ENCODE data around the gene C20orf202.

C20orf202 gene

DNA sequence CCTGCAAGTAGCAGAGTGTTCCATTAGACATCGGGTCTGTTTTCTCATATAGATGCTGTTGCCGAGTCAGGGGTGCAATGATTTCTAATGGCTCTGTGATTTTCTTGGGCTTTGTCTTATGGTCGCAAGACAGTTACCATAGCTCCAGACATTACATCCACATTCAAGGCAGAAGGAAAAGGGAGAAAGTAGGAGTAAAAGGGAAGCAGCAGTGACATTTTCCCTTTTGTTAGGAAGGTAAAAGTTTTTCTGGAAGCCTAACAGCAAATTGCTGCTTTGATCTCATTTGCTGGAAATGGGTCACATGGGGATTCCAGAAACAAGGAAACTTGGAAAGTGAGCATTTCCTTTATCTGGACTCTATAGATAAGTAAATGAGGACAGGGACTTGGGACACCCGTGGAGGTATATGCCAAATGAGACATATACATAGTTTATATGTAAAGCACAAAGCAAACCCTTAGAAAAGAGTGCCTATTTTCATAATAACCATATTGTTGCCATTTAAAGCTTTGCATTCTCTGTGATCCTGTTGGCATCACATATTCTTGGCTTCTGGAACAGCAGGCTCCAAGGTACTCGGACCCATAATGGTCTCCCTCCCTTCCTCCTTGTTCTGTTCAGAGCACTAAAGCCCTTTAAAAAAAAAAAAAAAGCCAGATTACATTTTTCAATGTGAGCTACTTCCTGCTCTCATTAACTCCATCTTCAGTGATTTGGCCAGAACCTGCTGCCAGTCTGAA, at the start of gene C20orf202:
Gene C20orf202, plus strand, starts transcription at position 693 of the 743 bp plus-strand sequence. CDS start 132 bp downstream, outside the sequence.
- DNase-seq = no peak

DNA sequence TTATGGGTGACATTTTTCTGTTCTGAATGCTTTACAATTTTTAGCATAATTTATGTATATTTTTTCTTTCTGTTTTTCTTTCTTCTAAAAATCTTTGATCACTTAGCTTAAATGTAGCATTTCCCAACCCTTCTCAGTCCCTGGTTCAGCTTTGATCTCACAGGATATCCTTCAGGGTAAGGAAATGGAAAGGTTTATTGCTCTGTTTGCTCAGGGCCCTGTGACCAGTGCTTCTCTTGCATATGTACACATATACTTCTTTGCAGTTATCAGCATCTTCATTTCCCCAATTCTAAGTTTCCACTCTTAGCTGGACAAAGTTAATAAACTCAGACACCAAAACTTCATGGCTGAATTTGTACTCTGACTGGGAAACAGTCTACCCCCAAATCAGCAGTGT, 49.0 kb upstream of the C20orf202 start:
- no peak for DNase-seq

DNA sequence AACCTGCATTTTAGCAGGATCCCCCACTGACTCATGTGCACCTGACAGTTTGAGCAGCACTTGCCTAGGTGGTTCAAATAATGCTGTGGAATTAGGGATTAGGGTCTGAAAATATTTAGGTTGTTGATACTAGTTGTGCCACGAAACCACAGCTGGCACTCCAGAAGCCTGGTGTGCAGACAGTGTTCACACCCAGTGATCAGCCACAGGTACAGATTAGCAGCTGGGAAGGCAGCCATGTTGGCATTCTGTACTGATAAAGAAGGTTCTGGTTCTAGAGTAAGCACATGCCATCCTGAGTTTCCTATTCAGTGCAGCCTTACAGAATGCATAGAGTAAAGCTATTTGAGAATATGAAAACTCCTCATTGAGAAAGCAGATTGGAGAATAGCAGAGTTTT, 48.6 kb upstream of the C20orf202 start:
- no peak for DNase-seq

DNA sequence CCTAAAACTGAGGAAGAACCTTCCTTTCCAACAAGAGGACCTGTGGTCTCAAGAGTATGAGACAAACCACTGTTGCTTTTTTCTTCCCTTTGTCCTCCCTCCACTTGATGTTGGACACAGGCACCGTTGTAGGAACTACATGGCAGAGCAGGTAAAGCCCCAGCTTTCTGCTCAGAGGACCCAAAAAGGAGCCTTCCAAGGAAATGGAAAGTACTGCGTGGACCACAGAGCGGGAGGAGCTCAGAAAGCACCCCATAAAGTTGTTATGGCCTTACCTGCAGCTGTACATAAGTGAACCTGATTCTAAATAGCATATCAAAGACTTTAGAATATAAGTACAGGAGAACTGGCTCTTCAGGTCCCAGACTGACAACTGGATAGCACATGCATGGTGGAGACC, 47.9 kb upstream of the C20orf202 start:
- DNase-seq = no peak

DNA sequence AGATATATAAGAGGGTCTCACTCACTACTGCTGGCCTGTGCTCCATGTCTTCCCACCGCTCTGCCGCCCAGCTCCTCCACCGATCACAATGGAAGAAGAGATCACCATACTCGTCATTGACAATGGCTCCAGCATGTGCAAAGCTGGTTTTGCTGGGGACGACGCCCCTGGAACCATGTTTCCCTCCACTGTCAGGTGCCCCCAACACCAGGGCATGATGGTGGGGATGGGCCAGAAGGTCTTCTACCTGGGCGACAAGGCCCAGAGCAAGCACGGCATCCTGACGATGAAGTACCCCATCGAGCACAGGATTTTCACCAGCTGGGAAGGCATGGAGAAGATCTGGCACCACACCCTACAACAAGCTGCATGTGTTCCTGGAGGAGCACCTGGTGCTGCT, 42.8 kb upstream of the C20orf202 start:
- DNase-seq = no peak

DNA sequence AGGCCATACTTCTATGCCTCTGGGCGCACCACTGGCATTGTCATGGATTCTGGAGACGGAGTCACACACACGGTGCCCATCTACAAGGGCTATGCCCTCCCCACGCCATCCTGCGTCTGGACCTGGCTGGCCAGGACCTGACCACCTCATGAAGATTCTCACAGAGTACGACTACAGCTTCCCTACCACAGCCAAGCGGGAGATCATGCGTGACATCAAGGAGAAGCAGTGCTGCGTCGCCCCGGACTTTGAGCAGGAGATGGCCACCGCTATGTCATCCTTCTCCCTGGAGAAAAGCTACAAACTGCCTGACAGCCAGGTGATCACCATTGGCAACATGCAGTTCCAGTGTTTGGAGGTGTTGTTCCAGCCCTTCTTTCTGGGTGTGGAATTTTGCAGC, 42.3 kb upstream of the C20orf202 start:
- no peak for DNase-seq

DNA sequence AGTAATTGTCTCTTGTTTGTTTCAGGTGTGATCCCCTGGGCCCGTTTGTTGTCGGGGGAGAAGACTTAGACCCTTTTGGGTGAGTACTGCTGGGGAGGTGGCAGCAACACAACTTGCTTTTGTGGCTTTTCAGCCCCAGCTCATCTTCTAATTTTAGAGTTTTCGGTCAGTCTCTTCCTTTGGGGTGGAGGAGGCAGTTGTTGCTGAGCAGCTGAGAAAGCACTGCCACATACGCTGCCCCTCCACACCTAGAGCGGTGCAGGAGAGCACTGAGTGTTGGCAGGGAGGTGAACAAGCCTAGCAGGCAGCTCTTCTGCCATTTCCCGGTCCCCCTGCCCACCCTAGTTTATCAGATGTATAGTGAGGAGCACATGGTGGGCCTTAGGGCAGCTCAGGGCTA, 40.1 kb upstream of the C20orf202 start:
- no peak for DNase-seq

DNA sequence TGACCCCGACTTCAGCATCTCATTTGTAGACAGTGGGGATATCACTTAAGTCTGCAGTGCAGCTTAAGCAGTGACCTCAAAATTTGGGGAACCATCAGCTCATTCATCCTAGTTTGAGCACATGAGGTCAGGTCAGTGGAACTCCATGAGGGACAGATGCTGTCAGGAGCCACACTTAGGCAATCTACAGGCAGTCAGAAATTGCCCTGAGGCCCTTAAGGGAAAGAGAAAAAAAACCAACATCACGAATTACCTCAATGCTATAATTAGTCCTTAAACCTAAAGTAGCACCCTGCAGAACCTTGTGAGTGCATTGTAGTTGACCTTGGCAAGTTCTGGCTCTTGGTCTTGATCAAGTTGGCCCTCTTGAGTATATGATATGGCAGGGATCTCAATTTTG, 39.6 kb upstream of the C20orf202 start:
- no peak for DNase-seq

DNA sequence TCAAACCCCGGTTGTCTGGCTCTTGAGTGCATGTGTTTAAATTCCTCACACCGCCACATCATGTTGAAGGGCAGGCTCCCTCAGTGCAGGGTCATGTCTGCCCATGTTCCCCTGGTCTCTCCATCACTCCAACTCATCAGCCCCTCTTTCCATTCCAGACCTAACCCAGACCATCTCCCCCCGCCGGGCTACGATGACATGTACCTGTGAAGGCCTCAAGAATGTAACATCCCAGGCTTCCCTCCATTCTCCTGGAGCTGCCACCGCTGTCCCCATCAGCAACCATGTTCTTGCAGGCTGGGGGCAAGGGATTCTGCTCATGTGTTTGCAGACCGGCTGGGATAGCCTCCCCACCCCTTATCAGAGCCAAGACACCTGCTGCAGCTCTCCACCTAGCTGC, 38.4 kb upstream of the C20orf202 start:
- DNase-seq = no peak

DNA sequence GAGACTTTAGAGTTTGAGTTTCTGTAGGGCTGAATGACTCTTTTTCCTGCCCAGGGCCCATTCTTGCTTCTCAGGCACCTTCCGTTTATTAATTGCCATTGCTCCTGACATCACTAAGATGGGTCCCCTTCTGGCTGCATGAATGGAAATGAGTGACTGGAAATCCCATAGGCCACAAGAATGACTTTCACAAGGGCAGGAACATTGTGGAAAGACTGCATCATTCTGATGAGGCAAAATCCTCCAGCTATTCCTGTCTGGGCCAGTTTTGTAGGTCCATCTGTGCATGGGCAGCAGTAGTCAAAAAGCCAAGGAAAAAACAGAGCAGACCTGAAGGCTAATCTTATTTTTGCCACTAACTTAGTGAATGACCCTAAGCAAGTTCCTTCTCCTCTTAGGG, 37.7 kb upstream of the C20orf202 start:
- no peak for DNase-seq

DNA sequence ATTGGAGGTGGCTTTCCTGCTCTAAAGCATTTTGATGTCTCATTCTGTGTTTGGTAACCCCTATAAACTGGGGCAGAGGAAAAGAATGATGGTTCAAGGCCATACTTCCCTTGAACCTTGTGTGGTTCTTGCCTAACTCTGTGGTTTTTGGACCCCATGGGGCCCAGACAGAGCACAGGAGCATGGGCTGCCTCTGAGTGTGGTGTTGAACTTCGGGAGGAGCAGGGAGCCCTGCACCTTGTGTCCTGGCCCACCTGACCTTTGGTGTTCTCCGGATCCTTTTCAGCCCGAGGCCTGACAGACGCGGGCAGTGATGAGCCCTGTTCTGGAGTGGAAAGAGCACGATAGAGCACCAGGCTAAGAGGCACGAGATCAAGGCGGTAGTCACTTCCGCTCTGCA, 37.3 kb upstream of the C20orf202 start:
- DNase-seq = no peak

DNA sequence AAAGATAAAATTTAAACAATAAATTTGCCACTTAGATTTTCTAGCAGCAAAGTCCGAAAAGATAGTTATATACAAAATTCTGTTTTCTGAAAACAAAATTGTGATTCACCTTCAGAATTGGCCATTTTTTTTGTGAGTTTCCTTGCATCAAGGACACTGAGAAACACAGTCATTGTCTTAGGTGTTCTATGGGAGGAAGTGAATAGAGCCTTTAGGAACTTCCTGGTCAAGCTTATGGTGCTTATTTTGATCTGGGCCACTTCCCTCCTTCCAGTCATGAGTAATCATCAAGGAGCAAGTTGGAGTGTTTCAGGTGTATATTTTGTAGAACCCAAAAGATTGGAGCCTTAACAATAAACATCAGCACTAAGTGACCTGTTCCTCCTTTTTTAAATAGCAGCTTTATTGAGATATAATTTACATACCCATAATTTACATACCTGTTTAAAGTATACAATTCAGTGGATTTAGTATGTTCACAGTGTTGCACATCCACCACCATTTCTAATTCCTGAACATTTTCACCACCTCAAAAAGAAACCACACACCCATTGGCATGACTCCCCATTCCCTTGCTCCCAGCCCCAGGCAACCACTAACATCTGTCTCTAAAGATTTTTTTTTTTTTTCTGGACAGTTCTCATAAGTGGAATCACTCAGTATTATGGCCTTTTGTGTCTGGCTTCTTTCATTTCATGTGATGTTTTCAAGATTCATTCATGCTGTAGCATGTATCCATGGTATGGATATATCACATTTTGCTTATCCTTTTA, 36.1 kb upstream of the C20orf202 start:
- no peak for DNase-seq

DNA sequence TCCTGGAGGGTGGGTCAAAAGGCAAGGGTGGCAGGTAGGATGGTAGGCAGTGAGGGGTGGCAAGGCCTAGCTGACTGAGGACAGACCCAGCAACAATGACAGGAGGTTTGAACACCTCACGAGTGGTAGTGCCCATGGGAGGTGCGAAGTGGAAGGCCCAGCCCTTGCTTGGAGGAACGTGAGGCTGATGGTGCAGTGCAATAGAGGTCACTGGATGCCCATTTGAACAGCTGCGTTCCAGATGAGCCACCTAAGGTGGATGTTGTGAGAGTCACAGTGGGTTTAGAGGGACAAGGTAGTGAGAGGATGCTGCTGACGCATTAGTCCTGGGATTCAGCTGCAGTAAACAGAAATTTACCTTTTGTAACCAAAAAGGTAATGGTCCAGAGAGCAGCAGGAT, 34.0 kb upstream of the C20orf202 start:
- DNase-seq = no peak

DNA sequence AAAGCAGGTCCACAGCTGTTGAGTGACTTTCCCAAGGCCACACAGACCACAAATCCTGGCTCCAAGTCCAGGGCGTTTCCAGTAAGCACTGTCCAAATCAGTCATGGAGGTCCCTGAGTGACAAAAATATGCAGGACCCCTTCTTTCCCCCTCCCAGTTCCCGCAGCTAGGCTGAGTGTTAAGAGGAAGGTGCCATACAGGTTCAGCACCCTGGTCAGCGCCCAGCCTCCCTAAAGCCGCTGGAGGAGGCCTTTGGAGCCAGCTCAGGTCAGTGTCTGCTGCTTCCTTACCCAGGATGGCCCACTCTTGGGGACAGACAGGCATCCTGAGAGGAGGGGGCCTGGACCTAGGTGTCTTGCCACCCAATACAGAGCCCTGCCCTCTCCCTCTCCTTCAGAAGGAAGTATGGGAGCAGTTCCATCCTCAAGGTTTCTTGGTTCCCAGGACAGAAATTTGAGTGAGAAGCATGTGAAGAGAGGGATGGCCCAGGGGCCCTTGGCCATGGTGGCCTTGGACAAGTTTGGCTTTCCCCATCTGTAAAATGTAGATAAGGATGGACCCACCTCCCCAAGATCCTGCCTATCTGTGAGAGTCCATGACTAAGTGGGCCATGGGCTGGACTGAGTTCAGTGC, 31.7 kb upstream of the C20orf202 start:
- DNase-seq = no peak

DNA sequence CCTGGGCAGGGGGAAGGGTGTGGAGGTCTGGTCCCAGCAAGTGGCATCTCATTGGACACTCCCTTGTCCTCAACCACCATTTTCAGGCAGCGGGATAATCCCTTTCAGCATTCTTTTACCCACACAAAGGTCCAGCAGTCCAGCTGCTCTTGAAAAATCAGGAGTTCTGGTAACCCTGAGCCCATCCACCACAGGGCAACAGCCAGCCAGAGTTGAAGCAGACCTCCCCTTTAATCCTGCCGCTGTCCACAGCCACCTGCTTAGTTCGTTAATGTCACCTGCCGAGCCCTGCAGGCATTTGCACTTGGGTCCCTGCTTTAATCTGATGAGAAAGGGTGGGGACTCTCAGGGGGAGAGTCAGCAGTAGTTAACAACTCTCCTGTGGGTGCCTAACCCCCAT, 29.6 kb upstream of the C20orf202 start:
- DNase-seq = no peak

DNA sequence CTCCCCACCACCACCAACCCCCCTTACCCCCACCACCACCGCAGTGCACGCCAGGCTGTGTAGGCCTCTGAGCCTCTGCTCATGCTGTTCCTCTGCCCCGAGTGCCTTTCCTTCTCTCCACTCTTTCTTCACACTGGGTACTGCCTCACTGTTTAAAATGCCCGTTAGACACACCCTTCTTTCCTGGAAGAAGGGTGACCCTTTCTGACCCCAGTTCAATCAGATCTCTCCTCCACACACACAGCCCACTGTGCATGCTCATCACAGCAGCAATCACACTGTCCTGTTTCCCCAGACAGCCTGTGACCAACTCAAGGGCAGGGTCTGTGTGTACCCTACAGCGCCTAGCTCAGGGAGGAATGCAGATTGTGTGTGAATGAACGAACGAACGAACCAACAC, 28.5 kb upstream of the C20orf202 start:
- no peak for DNase-seq

DNA sequence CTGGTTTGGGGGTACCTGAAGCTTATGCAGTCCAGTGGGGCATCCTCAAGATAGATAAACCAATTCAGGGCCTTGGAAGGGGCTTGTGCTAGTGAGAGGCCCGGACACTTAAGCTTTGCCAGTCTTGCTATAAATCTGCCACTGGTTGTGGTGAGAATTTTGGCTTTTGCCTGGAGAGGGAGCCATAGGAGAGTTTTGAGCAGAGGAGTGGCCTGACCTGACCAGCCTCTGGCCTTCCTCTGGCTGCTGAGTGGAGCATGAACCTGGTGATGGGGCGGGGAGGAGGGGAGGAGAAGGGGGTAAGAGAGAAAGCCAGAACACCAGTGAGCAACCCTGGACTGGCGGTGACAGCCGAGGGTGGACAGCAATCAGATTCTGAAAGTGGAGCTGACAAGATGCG, 25.6 kb upstream of the C20orf202 start:
- no peak for DNase-seq

DNA sequence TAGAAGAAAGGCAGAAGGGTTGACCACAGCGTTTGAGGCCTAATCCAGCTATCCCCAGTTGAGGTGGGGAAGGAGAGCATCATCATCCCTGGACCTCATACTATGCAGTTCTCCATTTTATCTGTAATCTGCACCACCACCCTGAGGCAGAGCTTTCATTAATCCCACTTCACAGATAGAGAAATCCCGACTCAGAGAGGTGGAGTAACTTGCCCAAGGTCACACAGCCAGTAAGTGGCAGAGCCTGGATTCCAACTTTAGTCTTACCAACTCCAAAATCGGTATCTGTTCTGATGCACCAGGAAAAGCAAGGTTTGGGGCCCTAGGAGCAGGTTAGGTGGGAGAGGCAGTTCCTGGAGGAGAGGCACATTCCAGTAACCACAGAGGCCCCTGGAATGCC, 25.2 kb upstream of the C20orf202 start:
- no peak for DNase-seq

DNA sequence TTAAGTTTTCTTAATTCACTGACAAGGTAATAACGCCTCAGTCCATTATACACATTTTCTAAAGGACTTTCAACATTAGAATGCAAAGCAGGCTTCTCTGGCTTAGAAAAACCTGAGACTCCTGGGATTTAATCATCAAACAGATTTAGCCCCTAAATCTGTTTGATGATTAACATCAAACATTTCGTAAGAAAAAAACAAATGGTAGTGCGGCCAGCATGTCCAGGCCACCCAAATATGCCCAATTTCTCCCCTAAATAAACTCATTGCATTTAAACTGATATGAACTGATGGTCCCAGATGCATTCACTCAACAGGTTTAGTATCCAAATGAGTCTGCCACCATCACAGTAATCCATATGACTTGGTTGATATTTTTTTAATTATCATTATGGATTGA, 24.6 kb upstream of the C20orf202 start:
- no peak for DNase-seq

DNA sequence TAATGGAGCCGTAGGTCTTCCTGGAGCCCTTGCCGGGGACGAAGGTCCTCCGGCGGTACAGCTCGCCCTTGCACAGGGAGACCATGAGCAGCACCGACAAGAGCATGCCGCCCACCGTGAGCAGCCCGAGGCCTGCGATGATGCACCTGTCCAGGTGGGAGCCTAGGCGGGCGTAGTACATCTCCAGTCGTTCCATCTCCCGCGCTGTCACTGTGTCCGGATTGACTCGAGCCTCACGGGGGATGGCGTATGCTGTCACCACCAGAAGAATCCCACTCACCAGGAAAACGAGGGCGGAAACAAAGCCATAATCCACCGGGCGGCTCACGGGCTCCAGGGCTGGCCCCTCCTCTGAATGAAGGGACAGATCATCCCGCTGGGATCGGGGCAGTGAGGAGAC, 22.3 kb upstream of the C20orf202 start:
- no peak for DNase-seq

DNA sequence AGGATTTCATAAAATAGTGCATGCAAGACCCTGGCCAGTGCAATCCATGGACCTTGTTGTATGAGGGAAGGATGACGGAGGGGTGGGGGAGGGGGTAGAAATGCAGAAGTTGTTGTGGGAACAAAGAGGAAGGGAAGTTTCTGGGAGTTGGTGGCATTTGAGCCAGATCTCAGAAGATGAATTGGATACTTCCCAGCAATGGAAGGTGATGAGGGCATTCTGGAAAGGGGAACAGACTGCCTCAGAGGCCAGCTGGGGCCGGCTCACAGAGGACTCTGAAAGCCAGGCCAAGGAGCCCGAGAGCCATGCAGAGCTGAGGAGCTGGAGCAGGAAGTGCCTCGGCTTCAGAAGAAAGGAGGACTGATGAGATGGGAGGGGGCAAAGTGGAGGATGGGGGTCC, 21.1 kb upstream of the C20orf202 start:
- no peak for DNase-seq

DNA sequence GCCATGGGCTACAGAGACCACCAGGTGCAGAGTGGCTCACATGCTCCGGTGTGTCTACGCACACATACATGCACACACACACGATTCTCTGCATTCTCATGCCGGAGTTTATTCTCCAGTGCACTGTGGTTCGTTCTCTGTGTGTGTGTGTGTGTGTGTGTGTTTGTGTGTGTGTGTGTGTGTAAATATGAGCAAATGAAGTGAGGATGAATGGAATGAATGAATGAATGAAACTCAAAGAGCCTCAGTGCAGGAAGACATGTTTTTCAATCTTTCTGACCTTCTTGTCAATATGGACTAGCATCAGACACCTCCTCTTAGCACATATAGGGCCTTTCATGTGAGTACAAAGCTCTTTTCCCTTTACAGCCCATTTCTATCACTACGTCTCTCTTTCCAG, 20.1 kb upstream of the C20orf202 start:
- DNase-seq = no peak

DNA sequence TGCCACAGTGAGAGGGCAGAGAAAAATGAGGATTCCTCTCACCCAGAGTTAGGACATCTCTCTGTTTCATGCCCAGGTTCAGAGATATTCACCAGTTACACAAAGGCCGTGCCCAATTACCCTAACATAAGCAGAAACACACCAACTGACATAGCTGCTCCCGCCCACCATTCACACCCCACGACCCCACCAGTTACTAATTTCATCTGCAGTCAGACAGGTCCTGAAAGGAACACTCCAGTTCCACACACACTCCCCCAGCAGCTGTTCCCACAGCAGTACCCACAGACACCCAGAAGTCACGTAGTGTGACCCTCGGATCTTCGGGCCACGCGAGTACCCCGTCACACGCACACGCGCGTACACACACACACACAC, 19.0 kb upstream of the C20orf202 start:
- no peak for DNase-seq

DNA sequence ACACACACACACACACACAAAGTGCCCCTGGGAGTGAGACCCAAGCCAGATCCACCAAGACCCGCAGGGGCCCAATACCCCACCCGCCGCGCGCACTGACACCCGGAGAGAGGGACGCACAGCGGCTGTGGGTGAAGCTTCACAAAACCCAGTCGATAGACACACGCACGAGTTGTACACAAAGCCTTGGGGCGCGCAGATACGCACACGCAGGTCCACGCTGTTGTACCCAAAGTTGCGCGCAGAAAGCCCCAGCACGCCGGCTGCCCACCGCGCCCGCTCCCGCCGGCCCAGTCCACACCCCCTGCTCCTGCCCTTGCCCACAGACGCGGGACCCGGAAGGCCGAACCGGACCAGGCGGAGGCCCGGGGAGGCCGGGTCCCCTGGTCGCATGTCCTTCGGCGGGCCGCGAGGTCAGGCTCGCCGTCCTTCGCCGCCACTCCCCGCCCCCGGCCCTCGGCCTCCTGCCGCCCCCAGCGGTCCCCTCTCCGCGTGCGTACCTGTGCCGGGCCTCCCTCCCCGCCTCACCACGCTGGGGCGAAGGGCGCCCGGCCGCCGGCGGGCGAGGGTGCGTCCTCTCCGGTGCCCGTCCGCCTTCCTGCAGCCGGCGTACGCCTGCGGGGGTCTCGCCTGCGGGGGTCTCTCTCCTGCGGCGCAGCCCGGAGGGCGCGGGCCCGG, 18.5 kb upstream of the C20orf202 start, which contains the start of gene TMEM74B:
Gene TMEM74B, minus strand, starts transcription at position 344 of the 678 bp plus-strand sequence. CDS start 1,180 bp downstream, outside the sequence.
- no peak for DNase-seq
